ENCODE results near the gene OAS2.

Gene OAS2

GRCh38 chr12:113051759-113052158 is 73.4 kb downstream of the OAS2 start:
- in situ Hi-C loops (cut with MboI; ENCODE audit: low pct_unique_long_range_greater_than_20kb, low sequenced_read_pairs), result no loop called here

DNA sequence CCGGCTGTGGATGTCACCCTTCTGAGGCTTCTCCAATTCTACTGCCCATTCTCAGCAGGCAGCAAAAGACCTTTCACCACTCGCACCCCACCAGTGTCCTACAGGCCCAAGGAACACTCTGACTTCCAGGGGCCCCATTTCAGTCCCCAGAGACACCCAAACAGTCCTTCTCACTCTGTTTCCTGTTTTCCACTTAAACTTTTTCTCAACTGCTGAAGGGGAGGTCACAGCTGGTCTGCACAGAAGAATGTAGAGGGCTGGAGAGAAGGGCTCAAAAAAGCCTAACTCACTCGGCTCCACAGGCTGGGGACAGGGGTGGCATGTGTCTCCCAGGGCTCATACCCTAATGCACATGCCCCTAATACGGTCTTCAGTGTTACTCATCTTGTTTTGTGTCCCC is 74.0 kb downstream of the OAS2 start:
- DNase-seq, result no peak
- in situ Hi-C loops (cut with MboI; ENCODE audit: low pct_unique_long_range_greater_than_20kb, low sequenced_read_pairs), result no loop called here

More at GRCh38 chr12:113051759-113052158, 73.4 kb downstream of the OAS2 start:
- DNase-seq, result no peak

DNA sequence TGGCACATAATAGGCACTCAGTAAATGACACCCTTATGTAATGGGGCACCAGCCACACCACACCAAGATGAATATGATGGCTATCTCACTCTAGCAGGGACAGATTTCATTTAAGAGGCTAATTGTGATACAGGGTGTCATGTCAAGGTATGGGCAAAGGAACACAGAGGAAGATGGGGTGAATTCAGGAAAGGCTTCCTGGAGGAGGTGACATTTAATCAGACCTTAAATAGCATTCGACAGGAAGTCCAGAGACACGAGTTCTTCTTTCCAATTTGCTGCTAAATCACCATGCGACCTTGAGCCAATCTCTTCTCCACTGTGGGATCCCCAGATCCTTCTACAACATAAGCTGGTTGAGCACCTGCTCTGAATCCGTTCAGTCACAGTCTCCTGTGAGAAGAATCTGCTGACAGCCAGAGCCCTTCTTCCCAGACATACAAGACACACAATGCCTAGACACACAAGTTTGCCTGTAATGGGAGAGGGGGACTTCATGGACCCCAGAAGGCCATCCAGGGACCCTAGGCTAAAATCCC is 76.7 kb downstream of the OAS2 start:
- in situ Hi-C loops (cut with MboI; ENCODE audit: low pct_unique_long_range_greater_than_20kb, low sequenced_read_pairs), result no loop called here
- no peak for DNase-seq

DNA sequence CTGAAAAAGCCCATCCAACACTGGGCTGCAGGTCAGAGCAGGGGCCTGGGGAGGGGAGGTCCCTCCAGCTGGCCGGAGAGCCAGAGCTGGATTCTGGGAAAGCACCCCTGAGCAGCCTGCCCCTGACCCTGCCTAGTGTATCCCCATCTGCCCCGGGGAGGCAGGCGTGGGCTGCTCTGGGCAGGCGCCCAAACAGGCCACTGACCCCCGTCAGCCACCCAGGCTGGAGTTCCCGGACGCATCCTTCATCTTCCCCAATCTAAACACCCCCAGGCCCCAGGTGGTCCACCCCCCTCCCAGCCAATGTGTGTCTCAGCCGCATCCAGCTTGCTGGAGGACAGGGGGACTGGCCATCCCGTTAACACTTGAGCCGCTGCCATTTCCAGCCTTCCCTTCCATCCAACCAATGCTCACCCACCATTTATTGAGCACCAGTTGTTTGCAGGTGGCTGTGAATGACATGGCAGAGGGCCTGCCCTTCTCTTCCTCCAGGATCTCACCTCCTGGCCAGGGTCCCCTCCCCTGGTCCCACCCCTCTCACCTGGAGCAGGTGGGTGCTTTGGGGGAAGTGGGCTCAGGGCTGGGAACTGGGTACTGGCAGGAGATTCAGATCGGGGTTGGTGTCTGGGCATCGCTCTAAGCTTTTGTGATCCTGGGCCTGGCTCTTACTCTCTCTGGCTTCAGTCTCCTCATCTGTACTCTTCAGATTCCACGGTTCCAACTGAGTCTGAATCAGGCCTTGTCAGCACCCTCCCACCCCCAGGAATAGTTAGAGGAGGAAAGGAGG is 77.5 kb downstream of the OAS2 start:
- DNase-seq, result no peak
- in situ Hi-C loops (cut with MboI; ENCODE audit: low pct_unique_long_range_greater_than_20kb, low sequenced_read_pairs), result no loop called here

DNA sequence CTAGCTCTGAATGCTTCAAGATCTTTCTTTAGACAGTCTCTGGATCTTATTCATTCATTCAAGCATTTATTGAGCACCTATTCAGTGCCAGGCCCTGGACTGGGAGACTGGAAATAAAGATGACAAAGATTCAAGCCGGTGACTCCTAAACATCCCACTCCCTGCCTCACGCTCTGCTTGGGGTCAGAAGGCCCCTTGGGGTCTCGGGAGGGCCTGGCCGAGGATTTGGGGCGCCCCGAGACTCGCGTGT is 78.0 kb downstream of the OAS2 start:
- no peak for DNase-seq
- in situ Hi-C loops (cut with MboI; ENCODE audit: low pct_unique_long_range_greater_than_20kb, low sequenced_read_pairs), result no loop called here

DNA sequence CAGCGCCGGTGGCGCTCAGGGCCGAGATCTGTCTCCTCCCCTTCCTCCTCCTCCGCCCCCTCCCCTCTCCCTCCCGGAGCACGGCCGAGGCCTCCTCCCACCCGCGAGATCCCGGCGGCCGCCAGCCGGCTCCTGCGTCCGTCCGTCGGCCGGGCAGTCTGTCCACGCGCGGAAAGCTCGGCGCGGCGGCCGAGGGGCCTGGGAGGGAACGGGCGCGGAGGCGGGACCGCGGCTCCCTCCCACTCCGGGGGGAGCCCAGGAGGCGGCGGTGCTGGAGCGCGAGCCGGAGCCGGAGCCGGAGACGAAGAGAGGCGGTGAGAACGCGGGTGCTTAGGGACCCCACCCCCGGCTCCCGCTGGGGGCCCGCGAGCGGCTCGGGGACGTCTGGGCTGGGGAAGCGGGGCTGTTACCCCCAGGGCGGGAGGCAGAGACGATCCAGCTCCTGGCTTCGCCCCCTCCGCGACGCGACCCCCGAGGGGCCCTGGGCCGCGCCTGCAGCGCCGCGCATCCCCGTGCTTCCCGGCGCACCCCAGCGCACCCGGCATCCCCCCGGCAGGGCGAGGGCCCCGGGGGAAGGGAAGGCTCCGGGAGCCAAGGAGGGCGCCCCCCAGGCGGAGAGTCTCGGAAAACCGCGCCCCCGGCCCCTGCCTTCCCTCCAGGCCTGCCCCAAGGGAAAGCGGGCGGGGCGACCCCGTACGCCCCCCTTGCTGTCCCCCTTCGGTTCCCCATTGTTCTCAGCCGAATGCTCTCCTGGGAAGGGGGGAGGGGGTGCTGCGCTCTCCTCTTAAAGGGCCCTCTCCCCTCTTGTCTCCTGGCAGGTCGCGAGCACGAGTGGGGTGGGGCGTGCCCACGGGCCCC is 78.5 kb downstream of the OAS2 start, which contains the start of gene DTX1:
Gene DTX1, plus strand, starts transcription at position 100 of the 858 bp plus-strand sequence. CDS start 1,463 bp downstream, outside the sequence.
- in situ Hi-C loops (cut with MboI; ENCODE audit: low pct_unique_long_range_greater_than_20kb, low sequenced_read_pairs), result no loop called here
- DNase-seq, result no peak

GRCh38 chr12:113057565-113058485 is 79.5 kb downstream of the OAS2 start:
- in situ Hi-C loops (cut with MboI; ENCODE audit: low pct_unique_long_range_greater_than_20kb, low sequenced_read_pairs), result no loop called here
- DNase-seq, result no peak

DNA sequence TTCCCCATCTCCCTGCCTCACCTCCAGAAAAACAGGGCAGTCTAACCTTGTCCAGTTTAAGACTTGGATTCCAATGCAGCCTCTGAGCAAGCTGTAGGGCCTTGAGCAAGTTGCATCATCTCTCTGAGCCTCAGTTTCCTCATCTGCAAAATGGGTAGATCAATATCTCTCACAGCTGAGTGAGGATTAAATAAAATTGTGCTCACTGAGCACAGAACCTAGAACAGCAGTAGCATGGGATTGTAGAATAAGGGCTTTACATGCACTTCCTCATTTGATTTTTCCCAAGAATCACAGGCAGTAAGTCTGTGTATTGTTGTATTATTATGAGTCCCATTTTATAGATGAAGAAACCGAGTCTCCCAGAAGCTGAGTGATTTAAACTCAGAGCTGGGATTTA is 80.2 kb downstream of the OAS2 start:
- in situ Hi-C loops (cut with MboI; ENCODE audit: low pct_unique_long_range_greater_than_20kb, low sequenced_read_pairs), result no loop called here
- DNase-seq, result no peak

GRCh38 chr12:113059071-113059595 is 80.8 kb downstream of the OAS2 start:
- in situ Hi-C loops (cut with MboI; ENCODE audit: low pct_unique_long_range_greater_than_20kb, low sequenced_read_pairs), result no loop called here
- DNase-seq, result no peak

- in situ Hi-C loops (cut with MboI; ENCODE audit: low pct_unique_long_range_greater_than_20kb, low sequenced_read_pairs), result no loop called here
- no peak for DNase-seq
Measured at GRCh38 chr12:113060336-113060960, 82.1 kb downstream of the OAS2 start.

DNA sequence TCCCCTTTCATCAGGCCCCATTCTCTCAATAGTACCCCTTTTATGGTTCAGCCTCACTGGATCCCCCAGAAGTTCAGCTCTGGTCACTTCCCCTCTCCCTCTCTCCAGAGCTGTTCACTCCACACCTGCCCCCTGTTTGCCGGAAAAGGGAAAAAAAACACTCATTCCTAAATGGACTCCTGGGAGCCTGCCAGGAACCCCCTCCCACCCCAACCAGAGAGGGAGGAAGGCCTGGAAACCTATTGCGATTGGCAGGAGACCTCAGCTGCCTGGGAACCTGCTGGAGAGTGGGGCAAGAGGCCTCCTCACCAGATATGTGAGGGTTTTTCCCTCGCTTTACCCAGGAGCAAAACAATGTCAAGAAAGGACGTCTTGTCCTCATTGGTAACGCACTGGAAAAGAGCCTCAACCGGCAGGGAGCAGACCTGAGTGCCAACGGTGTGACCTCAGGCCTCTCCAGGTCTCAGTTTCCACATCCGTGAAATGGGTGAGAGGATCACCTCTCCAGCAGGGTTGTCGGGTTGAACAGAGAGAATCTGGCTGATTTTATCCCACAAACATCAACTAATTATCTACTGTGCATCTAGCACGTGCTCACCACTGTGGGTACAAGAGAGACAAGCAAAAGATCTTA is 82.9 kb downstream of the OAS2 start:
- no peak for DNase-seq
- in situ Hi-C loops (cut with MboI; ENCODE audit: low pct_unique_long_range_greater_than_20kb, low sequenced_read_pairs), result no loop called here

Measured in KBM-7 (cell line).